B cell (primary cell): ENCODE measurements around the gene MSTN. TPM values are rescaled to one million over a fixed set of nuclear protein-coding genes. Genes with fewer than 3 reads are reported as not detected.

Experiments used
- ATAC-seq: fragments of 200-7000 bp; cut with Tn5 transposase; one replicate; pipeline ENCODE4 v1.10.0; 2021; ENCODE audit warnings: low read depth, mild to moderate bottlenecking, moderate number of reproducible peaks, moderate library complexity
- CTCF ChIA-PET: fragments of 350-600 bp; sonication (Branson Sonifier 250); formaldehyde crosslinking; loops from one replicate; lab custom pipeline; 2021; ENCODE audit warnings: antibody characterized with exemption, inconsistent platforms; lab: Charles Lee
- POLR2A ChIA-PET: fragments of 350-600 bp; sonication (Branson Sonifier 250); formaldehyde crosslinking; loops from one replicate; lab custom pipeline; 2021; ENCODE audit warnings: antibody characterized with exemption; lab: Charles Lee
- DNase-seq: peaks from one replicate; pipeline ENCODE4 v3.0.0; 2013
- H2AFZ ChIP-seq: 2 replicates; pipeline ENCODE4 v1.6.1; 2012; ENCODE audit warnings: mild to moderate bottlenecking, low read depth, low read length; ENCODE audit not compliant: insufficient read depth, poor library complexity, severe bottlenecking
- H3K27ac ChIP-seq, 2 donors: 1 replicate in 1 of 2; 2 replicates in 1 of 2; pipeline ENCODE4 v1.5.1; 2012 to 2013; ENCODE audit warnings: low read length in 2 of 2, mild to moderate bottlenecking in 2 of 2, moderate library complexity in 1 of 2
- H3K27me3 ChIP-seq, 4 experiments: fragments of 200-600 bp in 1 of 4; sonication (generic) in 1 of 4; replicated peaks in 1 of 4; 1 replicate in 2 of 4; 2 replicates in 2 of 4; pipeline versions ENCODE4 v1.6.1 to v1.7.0; 2013 to 2016; ENCODE audit warnings: low read length in 3 of 4, mild to moderate bottlenecking in 2 of 4, mixed read lengths in 1 of 4, moderate library complexity in 1 of 4; ENCODE audit not compliant: insufficient read depth in 4 of 4, control insufficient read depth in 3 of 4; ENCODE audit errors: control extremely low read depth in 1 of 4
- H3K36me3 ChIP-seq, 2 experiments: replicated peaks in 1 of 2; 1 replicate in 1 of 2; 2 replicates in 1 of 2; pipeline versions ENCODE4 v1.6.1 to v1.7.1; 2013; ENCODE audit warnings: low read length in 1 of 2; ENCODE audit not compliant: insufficient read depth in 2 of 2, control insufficient read depth in 1 of 2; ENCODE audit errors: control extremely low read depth in 1 of 2, extremely low read depth in 1 of 2
- H3K4me1 ChIP-seq, 2 donors: fragments of 200-600 bp in 1 of 2; sonication (generic) in 1 of 2; 1 replicate in 1 of 2; 2 replicates in 1 of 2; pipeline versions ENCODE4 v1.5.1 to v1.6.1; 2013 to 2017; ENCODE audit warnings: low read length in 2 of 2; ENCODE audit not compliant: control insufficient read depth in 2 of 2, insufficient read depth in 2 of 2
- H3K4me2 ChIP-seq: replicated peaks from 2 replicates; pipeline ENCODE3; 2012; ENCODE audit warnings: mild to moderate bottlenecking, low read depth, low read length; ENCODE audit not compliant: poor library complexity, severe bottlenecking
- H3K4me3 ChIP-seq, 5 experiments: fragments of 200-600 bp in 1 of 5; sonication (generic) in 1 of 5; 1 replicate in 3 of 5; 2 replicates in 2 of 5; pipeline versions ENCODE4 v1.5.1 to v1.7.0; 2011 to 2016; ENCODE audit warnings: low read length in 4 of 5, mild to moderate bottlenecking in 4 of 5, low read depth in 2 of 5, control low read depth in 1 of 5, moderate library complexity in 1 of 5; ENCODE audit not compliant: insufficient read depth in 1 of 5; ENCODE audit errors: control extremely low read depth in 1 of 5, extremely low read depth in 1 of 5
- H3K79me2 ChIP-seq: fragments of 200-600 bp; sonication (generic); one replicate; pipeline ENCODE4 v1.6.0; 2016; ENCODE audit warnings: low read length; ENCODE audit not compliant: control insufficient read depth, insufficient read depth
- H3K9ac ChIP-seq: fragments of 200-600 bp; sonication (generic); 2 replicates; pipeline ENCODE4 v1.6.1; 2017; ENCODE audit warnings: mild to moderate bottlenecking, low read length, moderate library complexity
- H3K9me3 ChIP-seq, 3 donors: one replicate each; pipeline versions ENCODE4 v1.6.1 to v1.7.1; 2013; ENCODE audit warnings: low read length in 2 of 3; ENCODE audit not compliant: control insufficient read depth in 2 of 3, insufficient read depth in 1 of 3; ENCODE audit errors: control extremely low read depth in 1 of 3
- H4K20me1 ChIP-seq: 2 replicates; pipeline ENCODE4 v1.6.0; 2012; ENCODE audit warnings: mild to moderate bottlenecking, low read length; ENCODE audit not compliant: insufficient read depth, control insufficient read depth, poor library complexity, severe bottlenecking
- H3K27ac Mint-ChIP-seq: one replicate; pipeline ENCODE4 v1.8.0; 2021; ENCODE audit warnings: mixed read lengths
- H3K27me3 Mint-ChIP-seq: one replicate; pipeline ENCODE4 v1.8.0; 2021; ENCODE audit warnings: mixed read lengths
- H3K4me1 Mint-ChIP-seq: one replicate; pipeline ENCODE4 v1.8.0; 2021; ENCODE audit warnings: mixed read lengths
- H3K4me3 Mint-ChIP-seq: one replicate; pipeline ENCODE4 v1.8.0; 2021; ENCODE audit warnings: mixed read lengths
- H3K9me3 Mint-ChIP-seq: one replicate; pipeline ENCODE4 v1.8.0; 2022; ENCODE audit warnings: mixed read lengths; ENCODE audit not compliant: insufficient read depth
- EZH2 ChIP-seq: IDR thresholded peaks from 2 replicates; pipeline ENCODE4 v1.6.1; 2012; ENCODE audit warnings: borderline replicate concordance, low read depth, mild to moderate bottlenecking, moderate library complexity, low read length; ENCODE audit not compliant: insufficient read depth, poor library complexity, severe bottlenecking
- WGBS: methylation state at CpG from one replicate; pipeline ENCODE4 v1.1.5; 2013; ENCODE audit warnings: missing lambda C conversion rate; ENCODE audit not compliant: insufficient coverage; 5-methylcytosine and 5-hydroxymethylcytosine counted together
- intact Hi-C: fragments of 100-400 bp; cut with micrococcal nuclease; formaldehyde crosslinking; loops from one replicate; pipeline ENCODE4 v1.10.0; 2022
- polyA plus RNA-seq: library from polyadenylated mRNA; depleted of rRNA; stranded (reverse); fragments of >200 nt; gene quantifications from 2 replicates; pipeline ENCODE4 v1.2.3, GENCODE V29; 2012
- total RNA-seq, 2 donors: library from RNA; stranded (reverse); fragments of 120-200 nt in 1 of 2; gene quantifications; 1 replicate in 1 of 2; 2 replicates in 1 of 2; pipeline versions ENCODE4 v1.2.3 to v1.2.4, GENCODE V29; 2013 to 2022
- TF ChIP-seq, protein P1 (sequence below): fragments of 200-600 bp; IDR thresholded peaks from one replicate; pipeline ENCODE4 v1.8.0; 2022; ENCODE audit warnings: antibody characterized with exemption, mild to moderate bottlenecking

The MSTN gene
- total and polyA plus RNA-seq, 2 donors (not counting 1 experiment from before 2014, with no cell fraction given), result 0.07 TPM; not detected in 1

DNA sequence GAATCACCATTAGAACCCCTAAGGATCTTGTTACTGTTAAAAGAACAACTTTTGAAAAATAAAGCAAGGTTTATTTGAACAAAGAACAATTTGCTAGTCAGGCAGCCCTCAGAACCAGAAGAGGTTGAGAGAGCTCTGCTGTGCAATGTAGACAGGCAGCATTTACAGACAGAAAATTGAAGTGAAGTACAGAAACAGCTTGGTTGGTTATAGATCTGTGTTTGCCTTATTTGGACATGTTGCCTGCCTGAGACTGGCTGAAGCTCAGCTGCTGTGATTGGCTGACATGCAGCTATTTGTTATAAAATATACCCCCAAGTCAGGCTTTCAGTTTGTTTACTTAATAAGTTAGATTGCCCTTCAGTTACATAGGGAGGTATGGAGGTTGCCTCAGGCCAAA lies 12.5 kb downstream of the MSTN start:
- Histone ChIP-seq H3K27ac (no peak overlapping the region), H2AFZ (no peak overlapping the region), H4K20me1 (no peaks in the 10 kb centered on the region), H3K9me3 (no peaks in the 10 kb centered on the region), H3K79me2 (no peaks in the 10 kb centered on the region), H3K9ac (no peak overlapping the region), H3K4me2 (no peak overlapping the region), H3K36me3 (no peaks in the 10 kb centered on the region), H3K27me3 (no peaks in the 10 kb centered on the region), H3K4me3 (no peak overlapping the region), H3K4me1 (no peaks in the 10 kb centered on the region)
- no peak for TF ChIP-seq EZH2
- Mint-ChIP-seq H3K4me1 (no peaks in the 10 kb centered on the region), H3K27ac (no peak overlapping the region), H3K9me3 (no peaks in the 10 kb centered on the region), H3K4me3 (no peak overlapping the region), H3K27me3 (peaks cover 10% of the 10 kb centered on the region)
- ATAC-seq (no peak), DNase-seq (no peak)
- POLR2A ChIA-PET, result no interaction called here
- intact Hi-C loops, result no loop called here
- CTCF ChIA-PET, result interaction anchor here (1.0 kb wide), 1 partner anchor 11 kb away, joined by 3 read pairs; no protein-coding TSS in a partner anchor

DNA sequence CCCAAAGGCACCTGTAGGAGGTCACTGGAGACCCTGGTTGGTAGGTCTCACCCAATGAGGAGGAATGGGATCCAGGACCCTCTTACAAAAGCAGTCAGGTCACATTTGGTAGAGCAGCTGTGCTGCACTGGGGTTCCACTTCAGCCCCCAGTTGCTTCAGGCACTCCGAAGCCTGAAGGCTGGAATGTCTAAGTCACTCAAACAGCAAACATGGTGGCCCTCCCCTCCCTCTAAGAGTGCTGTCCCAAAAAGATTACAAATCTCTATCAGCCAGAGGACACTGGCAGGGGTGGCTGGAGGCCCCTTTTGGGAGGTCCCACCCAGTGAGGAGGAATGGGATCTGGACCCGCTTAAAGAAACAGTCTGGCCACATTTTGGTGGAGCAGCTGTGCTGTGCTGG lies 17.7 kb downstream of the MSTN start:
- no peak for DNase-seq
- Histone ChIP-seq H4K20me1 (no peaks in the 10 kb centered on the region), H2AFZ (no peak overlapping the region), H3K9me3 (no peaks in the 10 kb centered on the region), H3K4me3 (no peak overlapping the region), H3K79me2 (no peaks in the 10 kb centered on the region), H3K4me2 (no peak overlapping the region), H3K9ac (no peak overlapping the region), H3K36me3 (no peaks in the 10 kb centered on the region), H3K4me1 (no peaks in the 10 kb centered on the region), H3K27me3 (no peaks in the 10 kb centered on the region), H3K27ac (no peak overlapping the region)
- no peaks in the 10 kb centered on the region for H3K4me1 Mint-ChIP-seq
- peaks cover 14% of the 10 kb centered on the region for H3K27me3 Mint-ChIP-seq
- ATAC-seq, result no peak
- intact Hi-C loops, result no loop called here
- TF ChIP-seq EZH2, result no peak
- TF ChIP-seq, protein P1, sequence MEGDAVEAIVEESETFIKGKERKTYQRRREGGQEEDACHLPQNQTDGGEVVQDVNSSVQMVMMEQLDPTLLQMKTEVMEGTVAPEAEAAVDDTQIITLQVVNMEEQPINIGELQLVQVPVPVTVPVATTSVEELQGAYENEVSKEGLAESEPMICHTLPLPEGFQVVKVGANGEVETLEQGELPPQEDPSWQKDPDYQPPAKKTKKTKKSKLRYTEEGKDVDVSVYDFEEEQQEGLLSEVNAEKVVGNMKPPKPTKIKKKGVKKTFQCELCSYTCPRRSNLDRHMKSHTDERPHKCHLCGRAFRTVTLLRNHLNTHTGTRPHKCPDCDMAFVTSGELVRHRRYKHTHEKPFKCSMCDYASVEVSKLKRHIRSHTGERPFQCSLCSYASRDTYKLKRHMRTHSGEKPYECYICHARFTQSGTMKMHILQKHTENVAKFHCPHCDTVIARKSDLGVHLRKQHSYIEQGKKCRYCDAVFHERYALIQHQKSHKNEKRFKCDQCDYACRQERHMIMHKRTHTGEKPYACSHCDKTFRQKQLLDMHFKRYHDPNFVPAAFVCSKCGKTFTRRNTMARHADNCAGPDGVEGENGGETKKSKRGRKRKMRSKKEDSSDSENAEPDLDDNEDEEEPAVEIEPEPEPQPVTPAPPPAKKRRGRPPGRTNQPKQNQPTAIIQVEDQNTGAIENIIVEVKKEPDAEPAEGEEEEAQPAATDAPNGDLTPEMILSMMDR, result no peak
- ChIA-PET POLR2A (no interaction called here), CTCF (no interaction called here)
- no peak overlapping the region for H3K4me3 Mint-ChIP-seq
- WGBS, result 100% methylated on average over 2 of the region's 2 CpGs
- H3K27ac Mint-ChIP-seq, result no peak overlapping the region
- H3K9me3 Mint-ChIP-seq, result no peaks in the 10 kb centered on the region
